GM19035 (cell line): ENCODE results near the gene SBDS.

Experiments used
- ATAC-seq: cut with Tn5 transposase; IDR thresholded peaks from one replicate; pipeline ENCODE4 v1.9.1; 2021; ENCODE audit not compliant: unreplicated experiment

Gene SBDS

GRCh38 chr7:66948480-66949109 lies 46.8 kb downstream of the SBDS start:
- no peak for ATAC-seq

DNA sequence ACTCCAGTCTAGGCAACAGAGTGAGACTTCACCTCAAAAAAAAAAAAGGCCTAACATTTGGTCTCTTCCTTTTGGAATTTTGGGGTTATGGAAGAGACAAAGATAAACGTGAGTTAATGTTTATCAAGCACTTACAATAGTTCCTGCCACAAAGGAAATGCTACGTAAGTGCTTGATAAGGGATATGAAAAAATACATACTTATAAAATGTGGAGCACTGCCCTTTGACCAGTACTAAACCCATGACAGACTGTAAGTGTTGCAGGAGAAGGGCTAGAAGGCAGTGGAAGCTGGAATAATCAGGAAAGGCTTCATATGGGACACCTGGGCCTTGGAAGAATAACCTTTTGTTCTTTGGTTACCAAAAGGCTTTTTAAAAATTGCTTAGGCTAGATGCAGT lies 48.8 kb downstream of the SBDS start:
- no peak for ATAC-seq

DNA sequence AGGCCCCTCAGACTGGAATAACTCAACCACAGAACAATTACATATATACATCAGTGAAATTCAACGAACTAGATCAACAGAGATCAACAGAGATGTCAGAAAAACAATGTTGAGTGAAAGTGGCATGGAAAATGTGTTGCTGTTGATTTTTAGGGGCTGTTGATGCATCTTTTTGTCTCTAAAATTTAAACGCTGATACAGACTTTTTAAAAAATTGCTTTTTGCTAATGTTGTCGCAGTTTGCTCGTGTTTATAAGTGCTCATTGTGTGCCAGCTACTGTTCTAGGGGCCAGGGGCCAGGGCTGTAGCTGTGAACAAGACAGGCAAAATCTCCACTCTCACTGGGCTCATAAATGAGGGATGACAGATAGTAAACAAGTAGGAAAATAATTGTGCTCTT lies 56.1 kb downstream of the SBDS start:
- ATAC-seq = no peak

DNA sequence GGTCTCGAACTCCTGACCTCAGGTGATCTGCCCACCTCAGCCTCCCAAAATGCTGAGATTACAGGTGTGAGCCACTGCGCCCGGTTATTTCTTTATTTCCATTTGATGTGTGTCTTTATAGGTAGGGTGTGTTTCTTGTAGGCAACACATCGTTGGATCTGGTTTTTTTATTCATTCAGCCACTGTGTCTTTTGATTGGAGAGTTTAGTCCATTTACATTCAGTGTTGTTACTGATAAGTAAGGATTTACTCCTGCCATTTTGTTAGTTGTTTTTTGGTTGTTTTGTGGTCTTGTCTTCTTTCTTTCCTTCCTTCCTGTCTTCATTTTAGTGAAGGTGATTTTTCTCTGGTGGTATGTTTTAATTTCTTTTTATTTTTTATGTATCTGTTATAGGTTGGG lies 57.4 kb downstream of the SBDS start:
- no peak for ATAC-seq
